Astrocyte of the cerebellum (primary cell): ENCODE measurements around the gene ITPK1.

Experiments
- DNase-seq: peaks from one replicate; pipeline ENCODE4 v3.0.0-alpha.2; 2011; ENCODE audit warnings: low read depth
- H3K4me3 ChIP-seq: 2 replicates; pipeline ENCODE4 v1.5.1; 2011; ENCODE audit warnings: mild to moderate bottlenecking, low read depth, low read length, moderate library complexity
- CTCF ChIP-seq: IDR thresholded peaks from 2 replicates; pipeline ENCODE4 v1.5.1; 2012; ENCODE audit warnings: low read length, low read depth, moderate library complexity, mild to moderate bottlenecking; ENCODE audit errors: missing control alignments
- in situ Hi-C: cut with HindIII; loops from 2 replicates; pipeline ENCODE4 v1.10.0; 2017; ENCODE audit warnings: low sequenced_read_pairs

The ITPK1 gene

GRCh38 chr14:92986254-92987147 is 129.2 kb downstream of the ITPK1 start:
- in situ Hi-C loops: no loop called here
- TF ChIP-seq CTCF: no peak
- peak; percentile 29 for DNase-seq
- H3K4me3 ChIP-seq: no peak overlapping the region

- in situ Hi-C loops: no loop called here
- no peak for TF ChIP-seq CTCF
- H3K4me3 ChIP-seq: no peak overlapping the region
- no peak for DNase-seq
Observed at GRCh38 chr14:92985521-92985920, 130.2 kb downstream of the ITPK1 start.

GRCh38 chr14:92984896-92985295 is 130.8 kb downstream of the ITPK1 start:
- DNase-seq: no peak
- TF ChIP-seq CTCF: no peak
- no peak overlapping the region for H3K4me3 ChIP-seq
- in situ Hi-C loops: no loop called here

- in situ Hi-C loops: no loop called here
- no peak for TF ChIP-seq CTCF
- DNase-seq: no peak
- no peak overlapping the region for H3K4me3 ChIP-seq
Observed at GRCh38 chr14:92984082-92984788, 131.5 kb downstream of the ITPK1 start.

- H3K4me3 ChIP-seq: no peak overlapping the region
- no peak for DNase-seq
- TF ChIP-seq CTCF: no peak
- in situ Hi-C loops: no loop called here
Observed at GRCh38 chr14:92982956-92983355, 132.8 kb downstream of the ITPK1 start.

- H3K4me3 ChIP-seq: no peak overlapping the region
- in situ Hi-C loops: no loop called here
- no peak for DNase-seq
- TF ChIP-seq CTCF: no peak
Observed at GRCh38 chr14:92981726-92982125, 134.0 kb downstream of the ITPK1 start.
